Neural crest cell (in vitro differentiated cells): ENCODE measurements around the gene ASTN2. TPM values are rescaled to one million over a fixed set of nuclear protein-coding genes. Genes with fewer than 3 reads are reported as not detected.

Source experiments
- DNase-seq: peaks from one replicate; pipeline ENCODE4 v3.0.0; 2021; ENCODE audit warnings: low read depth, mixed read lengths, low spot score
- H3K27ac Mint-ChIP-seq: one replicate; pipeline ENCODE4 v1.8.0; 2021; ENCODE audit warnings: mild to moderate bottlenecking, mixed read lengths; ENCODE audit not compliant: unreplicated experiment
- H3K27me3 Mint-ChIP-seq: 2 replicates; pipeline ENCODE4 v1.8.0; 2021; ENCODE audit warnings: low read depth, mild to moderate bottlenecking, mixed read lengths
- H3K36me3 Mint-ChIP-seq: 2 replicates; pipeline ENCODE4 v1.8.0; 2021; ENCODE audit warnings: low read depth, mild to moderate bottlenecking, mixed read lengths
- H3K4me1 Mint-ChIP-seq: 2 replicates; pipeline ENCODE4 v1.8.0; 2021; ENCODE audit warnings: mixed read lengths
- H3K4me3 Mint-ChIP-seq: one replicate; pipeline ENCODE4 v1.8.0; 2021; ENCODE audit warnings: mild to moderate bottlenecking, mixed read lengths
- H3K9me3 Mint-ChIP-seq: 2 replicates; pipeline ENCODE4 v1.8.0; 2021; ENCODE audit warnings: mixed read lengths
- CTCF ChIP-seq: fragments of 200-600 bp; sonication (generic); conservative IDR thresholded peaks from 2 replicates; pipeline ENCODE4 v1.5.0; 2021; ENCODE audit warnings: antibody characterized with exemption, mild to moderate bottlenecking
- total RNA-seq: library from RNA; stranded (reverse); gene quantifications from 2 replicates; pipeline ENCODE4 v1.2.1, GENCODE V29; 2021

Gene ASTN2
- total RNA-seq, 1 donor from 2014 or later, result 7.3 TPM

- Mint-ChIP-seq H3K36me3 (no peaks in the 10 kb centered on the region), H3K4me1 (no peaks in the 10 kb centered on the region), H3K27me3 (peaks cover 22% of the 10 kb centered on the region), H3K4me3 (no peak overlapping the region), H3K27ac (no peak overlapping the region), H3K9me3 (peaks cover 3% of the 10 kb centered on the region)
- no peak for TF ChIP-seq CTCF
- DNase-seq, result no peak
These were observed 474.1 kb downstream of the ASTN2 start for GRCh38 chr9:116940614-116941215.

GRCh38 chr9:116939614-116940013, 475.2 kb downstream of the ASTN2 start:
- DNase-seq, result no peak
- H3K4me1 Mint-ChIP-seq, result no peaks in the 10 kb centered on the region
- peaks cover 10% of the 10 kb centered on the region for H3K27me3 Mint-ChIP-seq
- no peaks in the 10 kb centered on the region for H3K36me3 Mint-ChIP-seq
- no peak overlapping the region for H3K4me3 Mint-ChIP-seq
- H3K27ac Mint-ChIP-seq, result no peak overlapping the region
- H3K9me3 Mint-ChIP-seq, result peaks cover 3% of the 10 kb centered on the region
- TF ChIP-seq CTCF, result no peak

GRCh38 chr9:116939161-116939560, 475.7 kb downstream of the ASTN2 start:
- Mint-ChIP-seq H3K4me1 (no peaks in the 10 kb centered on the region), H3K36me3 (no peaks in the 10 kb centered on the region), H3K27me3 (peaks cover 9% of the 10 kb centered on the region), H3K27ac (no peak overlapping the region), H3K4me3 (no peak overlapping the region), H3K9me3 (peaks cover 3% of the 10 kb centered on the region)
- DNase-seq, result no peak
- TF ChIP-seq CTCF, result no peak

GRCh38 chr9:116937361-116937760, 477.5 kb downstream of the ASTN2 start:
- no peak overlapping the region for H3K4me3 Mint-ChIP-seq
- no peak for DNase-seq
- H3K27me3 Mint-ChIP-seq, result peaks cover 7% of the 10 kb centered on the region
- H3K27ac Mint-ChIP-seq, result no peak overlapping the region
- peaks cover 3% of the 10 kb centered on the region for H3K9me3 Mint-ChIP-seq
- TF ChIP-seq CTCF, result no peak
- no peaks in the 10 kb centered on the region for H3K4me1 Mint-ChIP-seq
- H3K36me3 Mint-ChIP-seq, result no peaks in the 10 kb centered on the region

GRCh38 chr9:116935149-116935897, 479.5 kb downstream of the ASTN2 start:
- no peaks in the 10 kb centered on the region for H3K36me3 Mint-ChIP-seq
- peaks cover 14% of the 10 kb centered on the region for H3K27me3 Mint-ChIP-seq
- no peak for DNase-seq

More at GRCh38 chr9:116935149-116935897, 479.5 kb downstream of the ASTN2 start:
- no peaks in the 10 kb centered on the region for H3K4me1 Mint-ChIP-seq
- TF ChIP-seq CTCF, result no peak
- no peak overlapping the region for H3K4me3 Mint-ChIP-seq
- no peak overlapping the region for H3K27ac Mint-ChIP-seq
- H3K9me3 Mint-ChIP-seq, result peaks cover 3% of the 10 kb centered on the region
